ENCODE measurements around the gene KCNK17.
"Not testable (repeated sequence)": the region's sequence is repeated elsewhere in the genome, so short reads cannot be mapped to it uniquely, and the experiment has no call there.

Gene KCNK17

DNA sequence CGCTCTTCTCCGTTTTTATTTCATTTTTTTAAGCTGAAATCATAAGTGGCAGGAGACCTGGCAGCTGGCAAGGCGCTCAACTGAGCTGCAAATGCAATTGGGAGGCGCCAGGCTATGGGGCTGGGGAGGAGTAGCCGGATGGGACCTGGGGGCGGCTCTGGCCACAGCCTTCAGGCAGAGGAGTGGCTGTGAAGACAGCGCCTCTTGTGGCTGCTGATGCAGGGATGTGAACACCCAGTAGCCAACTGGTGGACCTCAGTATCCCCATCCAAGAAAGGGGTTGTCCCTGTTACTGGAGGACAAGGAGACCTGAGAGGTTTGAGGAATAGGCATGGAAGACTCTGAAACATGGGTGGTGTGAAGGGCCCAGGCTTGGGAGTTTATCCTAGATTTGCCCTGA lies 12.6 kb downstream of the KCNK17 start:
- DNase-seq = no peak

DNA sequence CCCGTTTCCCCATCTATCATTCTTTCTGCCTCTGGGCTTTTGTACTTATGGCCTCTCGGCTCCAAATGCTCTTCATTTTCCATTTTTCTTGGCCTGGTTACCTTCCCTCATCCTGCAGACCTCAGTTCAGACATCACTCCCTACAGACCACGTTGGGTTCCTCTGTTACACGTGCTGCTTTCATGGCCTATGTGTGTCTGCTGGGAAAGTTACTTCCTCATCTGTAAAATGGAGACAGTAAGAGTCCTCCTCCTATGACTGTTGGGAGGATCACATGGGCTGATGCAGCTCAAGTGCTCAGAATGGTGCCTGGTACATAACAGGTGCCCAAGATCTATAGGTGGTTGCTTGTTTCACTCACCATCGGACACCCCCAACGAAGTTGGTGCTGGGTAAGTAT lies 13.5 kb downstream of the KCNK17 start:
- DNase-seq = peak in 1 of 2 experiments; percentile 2

DNA sequence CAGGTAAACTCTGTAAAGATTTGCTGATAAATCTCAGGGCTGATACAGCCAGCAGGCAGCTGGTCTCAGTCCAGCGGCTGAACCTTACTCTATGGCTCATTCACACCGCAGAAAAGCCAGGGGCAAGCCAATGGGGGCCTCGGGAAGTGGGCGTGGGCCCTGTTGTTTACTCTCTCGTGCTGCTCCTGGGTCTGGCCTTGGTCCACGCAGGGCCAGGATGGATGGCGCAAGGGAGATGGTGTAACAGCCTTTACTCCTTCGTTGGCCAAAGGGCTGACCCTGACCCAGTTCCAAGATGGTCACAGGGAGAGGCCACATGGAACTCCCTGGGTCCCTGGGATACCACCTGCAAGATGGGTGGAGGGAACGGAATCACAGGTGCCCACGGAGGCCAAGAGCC lies 16.2 kb downstream of the KCNK17 start:
- no peak for DNase-seq

DNA sequence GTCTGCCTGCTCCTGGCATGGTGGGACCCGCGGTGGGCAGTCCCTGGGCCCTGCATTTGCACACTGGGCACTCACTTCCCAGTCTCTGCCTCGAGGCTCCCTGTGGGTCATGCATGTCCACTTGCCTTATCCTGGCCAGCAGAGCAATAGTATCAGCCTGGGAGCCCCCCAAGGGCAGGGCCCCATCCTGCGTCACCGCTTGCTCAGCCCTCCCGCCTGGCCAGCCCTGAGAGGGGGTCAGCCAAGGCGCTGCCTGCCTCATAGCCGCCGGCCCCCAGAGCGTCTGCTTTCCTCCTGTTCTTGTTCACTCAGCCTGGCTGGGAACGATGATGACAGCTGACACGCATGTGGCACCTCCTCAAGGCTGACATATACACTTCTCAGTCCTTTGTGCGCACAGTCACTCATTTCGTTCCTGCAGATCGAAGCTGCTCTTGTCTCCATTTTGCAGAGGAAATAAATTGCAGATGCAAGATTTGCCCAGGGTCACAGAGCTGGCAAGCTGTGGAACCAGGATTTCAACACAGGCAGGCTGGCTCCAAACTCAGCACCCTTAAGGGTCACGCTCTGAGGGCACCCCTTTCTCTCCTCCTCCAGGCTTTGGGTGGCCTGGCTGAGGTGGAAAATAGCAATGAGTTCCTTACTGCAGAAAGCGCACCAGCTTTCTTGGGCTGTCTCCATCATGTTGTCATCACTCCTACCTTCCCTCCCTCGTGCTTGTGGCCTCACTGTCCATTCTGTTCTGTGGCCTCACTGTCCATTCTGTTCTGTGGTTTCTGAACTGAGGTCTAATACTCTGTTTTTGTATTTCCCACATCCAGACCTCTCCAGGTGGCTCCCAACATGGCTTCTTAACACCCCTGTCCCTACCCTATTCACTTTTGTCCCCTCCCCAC lies 17.2 kb downstream of the KCNK17 start:
- DNase-seq = no peak

DNA sequence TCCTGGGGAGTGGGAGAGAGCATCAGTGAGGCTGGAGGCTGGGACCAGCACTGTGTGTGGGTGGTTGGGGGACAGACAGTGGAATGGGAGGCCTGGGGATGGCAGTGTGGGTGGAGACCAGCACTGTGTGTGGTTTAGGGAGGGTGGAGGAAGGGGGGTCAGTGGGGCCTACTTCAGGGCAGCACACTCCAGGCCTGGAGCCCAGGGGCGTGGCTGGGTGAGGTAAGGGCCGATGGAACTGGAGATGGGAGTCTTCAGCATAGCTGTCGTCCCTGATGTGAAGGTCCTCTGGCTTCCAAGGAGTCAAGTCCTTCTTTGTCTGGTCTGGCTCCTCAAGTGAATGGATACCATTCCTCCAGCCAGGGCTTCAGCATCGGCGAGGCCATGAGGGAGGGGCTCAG lies 18.6 kb downstream of the KCNK17 start:
- no peak for DNase-seq

DNA sequence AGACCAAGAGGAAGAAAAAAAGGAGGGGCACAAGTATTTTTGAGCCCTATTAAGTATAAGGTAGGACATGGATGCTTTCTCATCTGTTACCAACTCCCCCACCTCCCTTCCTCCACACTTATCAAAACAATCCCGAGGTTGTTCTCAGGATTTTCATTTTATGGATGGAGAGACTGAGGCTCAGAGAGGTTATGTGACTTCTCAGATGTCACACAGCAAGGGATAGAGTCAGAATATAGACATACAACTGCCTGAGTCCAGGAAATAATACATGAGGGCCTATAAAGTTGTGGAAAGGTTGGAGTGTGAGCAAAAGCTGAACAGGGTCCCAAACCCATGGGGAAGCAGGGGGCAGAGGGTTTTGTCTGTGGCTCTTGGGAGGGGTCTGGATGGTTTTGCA lies 19.3 kb downstream of the KCNK17 start:
- no peak for DNase-seq

DNA sequence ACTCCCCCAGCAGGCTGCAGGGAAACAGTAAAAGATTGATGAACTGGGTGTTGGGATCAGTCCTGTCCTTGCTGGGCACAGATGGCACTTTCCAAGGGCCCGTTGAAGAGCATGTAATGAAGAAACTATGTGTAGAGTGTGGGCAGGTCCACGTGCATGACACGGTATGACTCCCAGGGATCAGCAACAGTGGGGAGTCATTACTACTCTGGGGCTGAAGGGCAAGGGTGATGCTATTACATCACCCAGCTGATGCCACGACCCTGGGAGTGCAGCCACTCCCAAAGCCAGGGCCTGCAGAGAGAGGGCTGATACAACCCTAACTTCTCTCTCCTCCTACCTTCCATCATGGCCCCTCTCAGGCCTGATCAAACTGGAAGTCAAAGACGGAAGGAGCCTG lies 20.1 kb downstream of the KCNK17 start:
- DNase-seq = no peak

DNA sequence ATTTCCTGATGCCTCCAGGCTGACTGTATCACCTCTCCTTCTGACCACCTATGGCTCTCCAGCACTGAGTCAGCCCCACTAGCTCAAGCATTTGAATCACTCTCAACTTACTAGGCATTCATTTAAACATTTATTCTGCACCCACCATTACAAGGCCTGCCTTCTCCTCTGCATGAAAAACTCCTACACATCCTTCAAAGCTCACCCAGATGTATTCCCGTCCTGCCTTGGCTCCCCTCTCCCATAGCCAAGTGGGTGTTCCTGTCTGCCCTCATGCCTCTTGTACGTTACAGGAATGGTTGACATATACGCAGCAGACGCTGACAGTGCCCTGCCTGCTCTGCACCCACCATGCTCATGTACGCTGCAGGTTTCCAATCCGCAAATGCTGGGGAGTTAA lies 21.6 kb downstream of the KCNK17 start:
- DNase-seq = no peak

DNA sequence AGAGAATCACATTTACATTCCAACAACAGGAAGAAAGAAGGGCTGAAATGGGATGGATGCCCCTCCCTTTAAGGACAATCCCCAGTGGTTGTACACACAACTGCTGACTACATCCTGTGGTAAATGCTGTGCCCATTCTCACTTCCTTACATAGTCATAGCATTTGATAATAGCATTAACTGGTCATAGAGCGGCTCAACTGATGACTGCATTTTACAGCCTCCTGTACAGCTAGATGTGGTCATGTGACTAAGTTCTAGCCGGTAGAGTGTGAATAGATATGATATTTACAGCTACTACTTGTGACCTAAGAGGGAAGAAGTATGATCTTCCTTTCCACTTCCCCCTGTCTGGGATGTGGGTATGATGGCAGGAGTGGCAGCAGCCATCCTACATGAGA lies 24.7 kb downstream of the KCNK17 start:
- DNase-seq = no peak

DNA sequence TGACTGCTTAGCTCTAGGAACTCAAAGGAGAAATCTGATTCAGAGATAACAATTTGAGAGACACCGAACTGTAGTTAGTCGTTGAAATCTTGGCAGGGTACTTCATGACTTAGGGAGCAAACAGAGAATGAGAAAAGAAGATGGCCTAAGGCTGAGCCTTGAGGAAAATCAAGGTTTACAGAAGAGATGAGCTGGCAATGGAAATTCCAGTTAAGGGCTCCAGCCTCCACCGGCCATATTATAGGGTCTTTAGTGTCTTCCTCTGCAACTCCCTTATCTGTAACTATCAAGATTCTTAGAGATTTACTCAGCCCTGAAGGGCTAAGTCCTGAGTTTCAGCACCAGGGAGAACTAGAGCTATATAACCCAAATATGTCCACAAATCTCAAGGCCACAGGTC lies 26.6 kb downstream of the KCNK17 start:
- no peak for DNase-seq

DNA sequence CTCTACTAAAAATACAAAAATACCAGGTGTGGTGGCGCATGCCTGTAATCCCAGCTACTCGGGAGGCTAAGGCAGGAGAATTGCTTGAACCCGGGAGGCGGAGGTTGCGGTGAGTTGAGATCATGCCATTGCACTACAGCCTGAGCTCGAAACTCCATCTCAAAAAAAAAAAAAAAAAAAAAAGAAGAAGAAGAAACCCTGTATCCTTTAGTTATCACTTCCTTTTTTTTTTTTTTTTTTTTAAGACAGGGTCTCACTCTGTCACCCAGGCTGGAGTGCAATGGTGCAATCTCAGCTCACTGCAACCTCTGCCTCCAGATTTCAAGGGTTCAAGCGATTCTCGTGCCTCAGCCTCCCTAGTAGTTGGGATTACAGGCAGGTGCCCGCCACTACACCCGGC lies 27.6 kb downstream of the KCNK17 start:
- not testable (repeated sequence) for DNase-seq

DNA sequence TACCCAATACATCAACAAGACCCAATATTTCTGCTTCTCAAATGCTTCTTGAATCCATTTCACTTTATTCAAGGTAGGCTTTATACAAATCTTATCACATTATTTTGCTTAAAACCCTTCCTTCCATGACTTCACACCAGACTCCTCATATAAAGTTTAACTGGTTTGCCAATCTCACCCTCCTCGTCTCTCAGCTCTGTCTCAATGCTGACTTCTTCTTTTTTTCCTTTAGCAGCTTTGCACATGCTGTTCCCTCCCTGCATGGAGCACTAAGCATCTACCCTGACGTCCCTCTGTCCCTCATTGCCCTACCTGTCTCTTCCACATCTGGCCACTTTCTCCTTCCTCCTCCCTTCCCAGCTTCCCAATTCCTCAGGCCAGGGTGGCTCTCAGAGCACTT lies 31.4 kb downstream of the KCNK17 start:
- no peak for DNase-seq

DNA sequence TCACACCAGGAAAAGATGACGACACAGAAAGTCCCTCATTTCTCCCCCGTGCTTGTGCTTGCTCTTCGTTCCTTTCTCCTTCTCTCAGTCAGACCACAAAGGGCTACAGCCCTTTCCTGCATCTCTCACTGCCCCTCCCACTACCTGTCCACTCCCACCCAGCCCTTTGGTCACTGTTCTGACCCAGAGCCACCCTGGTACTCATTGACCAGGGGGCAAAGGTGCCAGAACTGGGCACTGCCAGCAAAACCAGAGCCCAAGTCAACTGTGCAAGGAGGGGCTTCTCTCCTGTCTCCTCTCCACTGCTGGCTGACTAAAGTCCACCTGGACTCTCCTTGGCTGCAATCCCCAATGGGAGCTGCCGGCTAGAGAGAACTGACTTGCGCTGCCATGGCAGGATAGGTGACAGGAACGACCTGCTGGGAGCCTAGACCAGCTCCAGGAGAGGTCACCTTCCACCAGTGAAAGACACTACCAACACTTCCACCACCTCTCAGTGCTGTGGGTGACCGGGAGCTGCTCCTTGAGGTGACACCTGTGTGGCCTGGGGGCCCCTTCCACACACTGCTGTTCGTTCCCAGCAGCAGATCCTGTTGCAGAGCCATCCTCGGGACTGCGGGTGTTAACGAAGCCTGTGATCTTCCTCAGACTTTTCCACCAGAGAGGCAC lies 32.8 kb downstream of the KCNK17 start:
- no peak for DNase-seq

DNA sequence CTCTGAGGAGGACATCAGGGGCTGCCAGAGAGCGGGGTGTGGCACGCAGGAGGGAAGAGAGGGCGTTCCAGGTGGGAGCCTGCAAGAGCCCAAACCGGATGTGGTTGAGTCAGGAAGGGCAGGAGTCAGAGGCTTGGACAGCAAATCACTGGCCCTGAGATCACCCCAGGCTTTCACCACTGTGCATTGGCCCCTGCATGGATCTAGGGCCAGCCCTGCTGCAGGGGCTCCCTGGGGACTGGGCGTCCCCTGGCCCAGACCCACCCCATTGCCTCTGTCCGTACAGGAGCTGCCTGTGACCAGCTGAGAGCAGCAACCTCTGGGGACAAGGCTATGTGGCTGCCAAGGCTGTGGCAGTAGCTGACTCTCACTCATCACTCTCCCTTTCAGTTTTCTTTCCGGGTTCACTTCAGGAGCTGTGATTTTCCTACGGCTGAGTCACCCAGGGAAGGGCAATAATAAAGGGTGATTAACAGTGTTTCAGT lies 33.9 kb downstream of the KCNK17 start:
- DNase-seq = no peak

DNA sequence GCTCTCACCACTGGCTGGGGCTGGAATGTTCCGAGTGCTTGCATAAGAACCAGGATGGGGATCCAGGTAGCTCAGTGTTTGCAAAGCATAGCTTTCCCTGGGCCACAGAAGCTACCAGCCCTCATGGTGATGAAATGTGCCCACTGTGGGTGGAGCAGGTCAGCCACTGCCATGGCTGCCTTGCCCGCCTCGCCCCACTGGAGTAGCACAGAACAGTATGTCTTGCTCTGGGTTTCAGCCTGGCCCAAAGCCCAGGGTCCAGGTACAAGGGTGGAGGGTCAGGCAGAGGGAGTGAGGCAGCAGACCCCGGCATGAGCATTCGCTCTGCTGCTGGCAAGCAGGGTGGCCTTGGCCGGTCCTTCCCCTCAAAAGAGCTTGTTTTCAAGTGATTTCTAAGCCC lies 34.7 kb downstream of the KCNK17 start:
- DNase-seq = no peak

DNA sequence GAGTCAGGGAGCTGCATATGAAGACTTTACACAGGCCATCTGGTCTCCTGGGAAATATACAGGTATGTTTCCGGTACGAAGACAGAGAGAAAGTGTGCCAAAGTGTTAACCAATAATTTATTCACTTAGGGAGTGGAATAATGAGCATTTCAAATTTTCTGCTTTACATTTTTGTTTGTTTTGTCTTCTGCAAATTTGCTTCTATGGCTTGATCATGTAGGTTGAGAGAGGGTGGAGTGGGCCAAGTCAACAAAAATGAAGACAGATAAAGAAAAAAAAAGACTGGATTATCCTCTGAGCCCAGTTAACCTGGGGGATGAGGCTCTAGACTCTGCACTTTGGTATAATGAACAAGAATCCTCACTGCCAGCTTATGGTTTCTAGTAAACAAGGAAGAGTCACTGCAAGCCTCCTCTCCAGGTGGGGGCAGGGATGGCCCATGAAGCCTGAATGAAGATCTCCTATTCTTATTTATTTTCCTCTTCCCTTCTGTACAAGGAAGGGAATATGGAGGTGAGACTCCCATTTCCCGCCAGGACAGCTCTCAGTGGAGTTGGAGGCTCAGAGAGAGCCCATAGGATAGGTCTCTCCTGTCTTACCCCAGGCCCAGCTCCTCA lies 37.7 kb downstream of the KCNK17 start:
- no peak for DNase-seq

DNA sequence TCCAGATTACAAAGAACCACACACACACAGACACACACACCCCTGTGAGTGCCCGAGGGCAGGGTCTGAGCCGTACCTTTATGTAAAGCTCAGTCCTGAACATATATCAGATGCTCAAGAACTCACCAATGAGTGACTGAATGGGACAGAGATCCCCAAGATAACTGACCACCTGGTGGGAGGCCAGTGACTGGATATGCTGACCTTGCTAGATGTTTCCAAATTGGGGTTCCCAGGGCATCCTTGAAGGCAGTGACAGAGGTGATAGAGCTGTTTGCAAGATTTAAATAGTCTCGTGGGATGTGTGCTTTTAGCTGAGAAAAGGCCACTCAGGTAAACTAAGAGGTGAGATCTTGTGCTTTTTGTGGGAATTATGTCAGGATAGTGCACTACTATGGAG lies 39.3 kb downstream of the KCNK17 start:
- no peak for DNase-seq

DNA sequence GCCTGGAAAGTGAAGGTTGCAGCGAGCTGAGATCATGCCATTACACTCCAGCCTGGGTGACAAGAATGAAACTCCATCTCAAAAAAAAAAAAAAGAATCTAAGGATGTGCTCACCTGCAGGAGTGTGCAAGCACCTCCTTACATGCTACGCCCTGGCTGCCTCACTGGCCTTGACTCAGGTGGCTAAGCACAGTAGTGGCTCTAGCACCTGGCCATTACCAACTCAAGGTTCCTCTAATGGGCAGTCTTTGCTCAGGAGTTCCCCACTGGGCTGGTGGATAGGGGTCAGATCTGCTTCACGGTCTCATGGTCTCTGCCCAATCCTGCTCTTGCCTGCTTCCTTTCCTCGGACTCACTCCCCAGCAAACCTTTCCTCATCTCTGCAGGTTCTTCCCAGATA lies 39.7 kb downstream of the KCNK17 start:
- DNase-seq = no peak

DNA sequence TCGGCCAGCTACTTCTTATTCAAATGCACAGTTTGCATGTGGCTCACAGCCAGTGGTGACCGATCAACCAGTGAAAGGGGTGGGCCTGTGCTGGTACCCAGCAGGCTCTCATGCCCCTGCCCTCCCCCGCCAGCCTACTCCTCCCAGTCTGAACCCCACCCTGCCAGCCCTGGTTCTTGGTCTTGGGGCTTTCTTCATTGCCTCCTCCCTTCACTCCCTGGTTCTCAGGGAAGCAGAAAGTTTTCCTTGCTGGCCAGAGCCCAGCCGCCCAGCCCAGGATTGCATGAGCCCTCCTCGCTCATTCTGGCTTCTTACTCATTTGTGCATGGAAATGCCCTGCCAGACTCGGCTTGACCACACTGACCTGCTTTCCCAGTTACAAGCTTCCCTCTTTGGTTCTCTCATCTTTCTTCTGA lies 40.8 kb downstream of the KCNK17 start:
- no peak for DNase-seq

DNA sequence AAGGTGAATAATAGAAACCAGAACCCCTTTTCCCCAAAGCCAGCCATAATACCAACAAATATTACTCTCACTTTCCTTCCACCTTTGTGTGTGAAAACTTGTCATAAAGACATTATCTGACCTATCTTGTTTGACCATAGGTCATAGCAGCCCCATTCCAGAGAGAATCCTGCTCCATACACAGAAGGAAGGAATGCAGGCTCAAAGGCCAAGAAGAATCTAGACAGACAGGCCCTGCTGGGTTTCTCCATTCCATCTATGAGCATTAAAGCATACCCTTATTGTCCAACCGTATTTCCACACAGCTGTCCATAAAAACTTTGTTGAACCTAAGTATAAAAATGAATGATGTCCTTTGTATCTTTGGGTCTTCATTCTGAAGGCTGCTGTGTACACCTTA lies 44.3 kb downstream of the KCNK17 start:
- no peak for DNase-seq

DNA sequence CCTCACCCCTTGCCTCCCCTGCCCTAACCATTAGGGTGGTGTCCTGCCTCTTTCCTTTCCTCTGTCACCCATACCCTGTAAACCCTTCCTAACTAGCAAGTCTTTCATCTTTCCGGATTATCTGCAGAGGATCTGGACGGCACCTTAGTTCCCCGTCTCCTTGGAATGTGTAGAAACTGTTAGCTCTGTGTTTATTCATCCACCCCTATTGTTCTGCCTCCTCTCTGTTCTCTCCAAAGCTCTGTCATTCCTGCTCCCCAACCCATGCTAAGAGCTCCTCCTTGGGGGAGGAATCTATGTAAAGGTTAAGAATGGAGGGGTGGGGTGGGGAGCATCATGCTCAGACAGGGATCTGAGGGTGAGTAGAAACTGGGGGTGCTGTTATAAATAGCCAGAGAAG lies 45.5 kb downstream of the KCNK17 start:
- no peak for DNase-seq

DNA sequence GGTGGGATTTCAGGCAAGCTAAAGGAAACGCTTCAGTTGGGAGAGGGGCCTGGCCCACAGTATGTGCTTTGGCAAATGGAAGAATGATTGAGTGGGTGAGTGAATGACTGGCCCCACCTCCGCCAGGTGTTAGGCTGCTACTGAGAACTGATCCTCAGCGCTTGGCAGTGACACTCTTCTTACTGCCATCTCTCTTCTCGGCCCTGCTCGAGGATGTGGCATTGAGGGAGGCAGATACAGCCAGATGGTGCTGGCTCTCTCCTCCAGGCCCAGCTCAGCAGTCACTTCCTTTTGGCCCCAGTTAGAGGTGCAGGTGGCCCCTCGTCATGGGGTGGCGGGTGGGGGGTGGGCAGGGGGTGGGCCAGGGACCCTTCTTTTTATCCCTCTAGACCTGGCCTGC lies 46.0 kb downstream of the KCNK17 start:
- no peak for DNase-seq

DNA sequence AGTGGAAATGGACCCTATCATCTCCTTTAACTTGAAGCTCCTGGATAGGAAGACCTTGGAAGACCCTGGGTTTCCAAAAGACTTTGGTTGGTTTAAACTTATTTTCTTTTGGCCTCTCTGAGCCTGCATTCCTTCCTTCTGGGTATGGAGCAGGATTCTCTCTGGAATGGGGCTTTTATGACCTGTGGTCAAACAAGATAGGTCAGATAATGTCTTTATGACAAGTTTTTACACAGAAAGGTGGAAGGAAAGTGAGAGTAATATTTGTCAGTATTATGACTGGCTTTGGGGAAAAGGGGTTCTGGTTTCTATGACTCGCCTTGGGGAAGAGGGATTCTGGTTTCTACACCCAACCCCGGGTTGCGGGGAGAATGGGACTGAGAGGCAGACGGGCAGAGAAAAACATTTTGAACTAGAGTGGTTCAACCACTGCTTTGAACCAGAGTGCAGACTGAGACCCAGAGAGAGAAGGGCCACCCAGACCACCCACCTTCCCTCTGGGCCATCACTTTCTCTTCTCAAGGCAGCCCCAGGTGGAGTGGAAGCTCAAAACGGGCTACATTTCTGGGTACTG lies 47.4 kb downstream of the KCNK17 start:
- DNase-seq = no peak

DNA sequence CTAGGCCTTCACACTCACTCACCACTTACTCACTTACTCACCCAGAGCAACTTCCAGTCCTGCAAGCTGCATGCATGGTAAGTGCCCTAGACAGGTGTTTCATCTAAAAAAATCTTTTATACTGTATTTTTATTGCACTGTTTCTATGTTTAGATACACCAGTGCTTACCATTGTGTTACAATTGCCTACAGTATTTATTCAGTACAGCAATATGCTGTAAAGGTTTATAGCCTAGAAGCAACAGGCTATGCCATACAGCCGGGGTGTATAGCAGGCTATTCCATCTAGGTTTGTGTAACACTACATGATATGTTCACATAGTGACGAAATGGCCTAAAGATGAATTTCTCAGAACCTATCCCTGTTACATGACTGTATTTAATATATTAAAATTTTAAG lies 47.8 kb downstream of the KCNK17 start:
- no peak for DNase-seq
